Stimulated activated memory B cell treated with anti-CD40 and anti-IgM and Interleukin-4, amounts not matched to agents 10 μg/mL and 1 μg/mL and 100 μg/mL, for 72 hours (primary cell): Measurements from ENCODE around the gene SNU13.
"Not testable (repeated sequence)": the region's sequence is repeated elsewhere in the genome, so short reads cannot be mapped to it uniquely, and the experiment has no call there.

Experiments used
- ATAC-seq: fragments of 150-1000 bp; cut with Tn5 transposase; 2 replicates; pipeline ENCODE4 v1.10.0; 2021
- H3K27ac Mint-ChIP-seq: one replicate; pipeline ENCODE4 v1.8.0; 2022; ENCODE audit warnings: mild to moderate bottlenecking, mixed read lengths
- H3K27me3 Mint-ChIP-seq: one replicate; pipeline ENCODE4 v1.8.0; 2022; ENCODE audit warnings: mixed read lengths
- H3K36me3 Mint-ChIP-seq: one replicate; pipeline ENCODE4 v1.8.0; 2022; ENCODE audit warnings: mixed read lengths
- H3K4me1 Mint-ChIP-seq: one replicate; pipeline ENCODE4 v1.8.0; 2022; ENCODE audit warnings: mixed read lengths
- H3K4me3 Mint-ChIP-seq: one replicate; pipeline ENCODE4 v1.8.0; 2022; ENCODE audit warnings: mild to moderate bottlenecking, moderate library complexity, mixed read lengths
- H3K9me3 Mint-ChIP-seq: one replicate; pipeline ENCODE4 v1.8.0; 2022; ENCODE audit warnings: mixed read lengths

SNU13 gene

GRCh38 chr22:41664490-41664889 lies 24.2 kb downstream of the SNU13 start:
- ATAC-seq = no peak
- Mint-ChIP-seq H3K4me1 (peaks cover 12% of the 10 kb centered on the region), H3K27me3 (no peaks in the 10 kb centered on the region), H3K4me3 (no peak overlapping the region), H3K9me3 (no peaks in the 10 kb centered on the region), H3K36me3 (peaks cover 36% of the 10 kb centered on the region), H3K27ac (peak overlapping the region; percentile 44)

- not testable (repeated sequence) for H3K4me3 Mint-ChIP-seq, H3K9me3 Mint-ChIP-seq, ATAC-seq, H3K27me3 Mint-ChIP-seq
- peaks cover 41% of the 10 kb centered on the region for H3K36me3 Mint-ChIP-seq
- H3K27ac Mint-ChIP-seq = peak overlapping the region; percentile 44
- H3K4me1 Mint-ChIP-seq = peaks cover 12% of the 10 kb centered on the region
Observed at GRCh38 chr22:41663594-41663993, 25.1 kb downstream of the SNU13 start.

DNA sequence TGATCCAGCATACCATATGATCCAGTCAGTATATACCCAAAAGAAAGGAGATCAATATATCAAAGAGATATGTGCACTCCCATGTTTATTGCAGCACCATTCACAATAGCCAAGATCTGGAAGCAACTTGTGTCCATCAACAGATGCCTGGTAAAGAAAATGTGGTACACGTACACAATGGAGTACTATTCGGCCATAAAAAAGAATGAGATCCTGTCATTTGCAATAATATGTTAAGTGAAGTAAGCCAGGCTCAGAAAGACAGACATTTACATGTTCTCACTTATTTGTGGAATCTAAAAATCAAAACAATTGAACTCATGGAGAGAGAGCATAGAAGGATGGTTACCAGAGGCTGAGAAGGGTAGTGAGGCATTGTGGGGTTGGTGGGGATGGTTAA lies 27.0 kb downstream of the SNU13 start:
- no peaks in the 10 kb centered on the region for H3K9me3 Mint-ChIP-seq
- H3K4me3 Mint-ChIP-seq = no peak overlapping the region
- no peaks in the 10 kb centered on the region for H3K27me3 Mint-ChIP-seq
- ATAC-seq = no peak
- no peak overlapping the region for H3K27ac Mint-ChIP-seq
- peaks cover 2% of the 10 kb centered on the region for H3K4me1 Mint-ChIP-seq
- H3K36me3 Mint-ChIP-seq = peaks cover 52% of the 10 kb centered on the region

- H3K27ac Mint-ChIP-seq = peak overlapping the region; percentile 31
- H3K27me3 Mint-ChIP-seq = no peaks in the 10 kb centered on the region
- H3K36me3 Mint-ChIP-seq = peaks cover 52% of the 10 kb centered on the region
- no peaks in the 10 kb centered on the region for H3K4me1 Mint-ChIP-seq
- no peaks in the 10 kb centered on the region for H3K9me3 Mint-ChIP-seq
- ATAC-seq = no peak
- H3K4me3 Mint-ChIP-seq = no peak overlapping the region
Observed at GRCh38 chr22:41661088-41661487, 27.6 kb downstream of the SNU13 start.

DNA sequence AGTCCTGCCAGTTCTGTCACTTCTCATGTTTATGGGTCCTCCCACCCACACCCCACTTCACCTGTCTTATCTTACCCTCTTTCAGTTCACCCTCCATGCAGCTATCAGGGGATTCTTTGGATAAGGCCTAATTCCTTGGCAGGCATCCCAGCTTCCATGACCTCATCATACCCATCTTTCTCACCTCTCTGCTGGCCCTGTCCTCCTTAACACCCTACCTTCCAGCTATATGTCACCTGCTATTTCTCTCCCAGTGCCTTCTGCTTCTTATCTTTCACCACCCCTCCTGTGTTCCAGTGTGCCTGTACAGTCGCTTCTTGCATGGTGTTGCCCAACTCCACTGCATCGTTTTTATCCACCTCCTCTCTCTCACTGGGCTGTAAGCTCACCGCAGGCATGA lies 28.3 kb downstream of the SNU13 start:
- Mint-ChIP-seq H3K4me3 (no peak overlapping the region), H3K27me3 (no peaks in the 10 kb centered on the region), H3K4me1 (no peaks in the 10 kb centered on the region), H3K36me3 (peaks cover 51% of the 10 kb centered on the region), H3K9me3 (no peaks in the 10 kb centered on the region), H3K27ac (peak overlapping the region; percentile 31)
- ATAC-seq = no peak

GRCh38 chr22:41659941-41660340 lies 28.7 kb downstream of the SNU13 start:
- Mint-ChIP-seq H3K9me3 (no peaks in the 10 kb centered on the region), H3K27ac (no peak overlapping the region), H3K36me3 (peaks cover 47% of the 10 kb centered on the region), H3K4me3 (no peak overlapping the region), H3K4me1 (no peaks in the 10 kb centered on the region), H3K27me3 (no peaks in the 10 kb centered on the region)
- ATAC-seq = no peak

- no peak for ATAC-seq
- Mint-ChIP-seq H3K27ac (no peak overlapping the region), H3K4me1 (no peaks in the 10 kb centered on the region), H3K9me3 (no peaks in the 10 kb centered on the region), H3K36me3 (peaks cover 49% of the 10 kb centered on the region), H3K27me3 (no peaks in the 10 kb centered on the region), H3K4me3 (no peak overlapping the region)
Observed at GRCh38 chr22:41658869-41659268, 29.8 kb downstream of the SNU13 start.

DNA sequence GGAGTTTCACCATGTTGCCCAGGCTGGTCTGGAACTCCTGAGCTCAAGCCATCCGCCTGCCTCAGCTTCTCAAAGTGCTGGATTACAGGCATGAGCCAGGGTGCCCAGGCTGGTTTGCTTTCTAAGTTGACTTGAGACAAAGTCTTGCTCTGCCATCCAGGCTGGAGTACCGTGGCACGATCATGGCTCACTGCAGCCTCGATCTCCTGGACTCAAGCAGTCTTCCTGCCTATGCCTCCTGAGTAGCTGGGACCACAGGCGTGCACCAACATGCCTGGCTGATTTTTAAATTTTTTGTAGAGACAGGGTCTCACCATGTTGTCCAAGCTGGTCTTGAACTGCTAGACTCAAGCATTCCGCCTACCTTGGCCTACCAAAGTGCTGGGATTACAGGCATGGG lies 31.0 kb downstream of the SNU13 start:
- H3K9me3 Mint-ChIP-seq = no peaks in the 10 kb centered on the region
- no peak for ATAC-seq
- H3K4me1 Mint-ChIP-seq = no peaks in the 10 kb centered on the region
- no peak overlapping the region for H3K27ac Mint-ChIP-seq
- H3K4me3 Mint-ChIP-seq = no peak overlapping the region
- no peaks in the 10 kb centered on the region for H3K27me3 Mint-ChIP-seq
- peaks cover 52% of the 10 kb centered on the region for H3K36me3 Mint-ChIP-seq

- no peak overlapping the region for H3K27ac Mint-ChIP-seq
- no peaks in the 10 kb centered on the region for H3K4me1 Mint-ChIP-seq
- no peaks in the 10 kb centered on the region for H3K9me3 Mint-ChIP-seq
- no peak overlapping the region for H3K4me3 Mint-ChIP-seq
- peaks cover 56% of the 10 kb centered on the region for H3K36me3 Mint-ChIP-seq
- H3K27me3 Mint-ChIP-seq = no peaks in the 10 kb centered on the region
- no peak for ATAC-seq
Observed at GRCh38 chr22:41656556-41656955, 32.1 kb downstream of the SNU13 start.

DNA sequence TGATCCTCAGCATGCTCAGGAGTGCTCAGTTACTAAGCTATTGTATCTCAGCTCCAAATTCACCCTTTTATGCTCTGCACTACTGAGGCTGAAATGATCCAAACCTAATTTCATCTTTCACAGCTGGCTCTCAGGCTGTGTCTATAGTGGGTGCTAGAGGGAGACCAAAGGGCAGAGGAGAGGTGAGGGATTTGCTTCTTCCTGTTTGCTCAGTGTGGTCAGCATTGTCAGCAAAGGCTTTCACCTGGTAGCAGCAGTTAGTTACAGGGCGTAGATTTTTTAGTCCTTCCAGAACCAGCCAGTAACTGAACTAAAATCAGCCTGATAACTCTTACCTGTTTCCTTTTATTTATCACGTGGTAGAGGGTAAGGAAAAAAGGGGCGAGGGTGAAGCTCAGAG lies 34.3 kb downstream of the SNU13 start:
- H3K36me3 Mint-ChIP-seq = peaks cover 47% of the 10 kb centered on the region
- no peaks in the 10 kb centered on the region for H3K27me3 Mint-ChIP-seq
- H3K27ac Mint-ChIP-seq = no peak overlapping the region
- no peak overlapping the region for H3K4me3 Mint-ChIP-seq
- ATAC-seq = no peak
- H3K4me1 Mint-ChIP-seq = no peaks in the 10 kb centered on the region
- no peaks in the 10 kb centered on the region for H3K9me3 Mint-ChIP-seq

- Mint-ChIP-seq H3K27me3 (no peaks in the 10 kb centered on the region), H3K4me3 (no peak overlapping the region), H3K4me1 (peaks cover 5% of the 10 kb centered on the region), H3K9me3 (no peaks in the 10 kb centered on the region), H3K27ac (no peak overlapping the region), H3K36me3 (peaks cover 43% of the 10 kb centered on the region)
- ATAC-seq = no peak
Observed at GRCh38 chr22:41650821-41651220, 37.8 kb downstream of the SNU13 start.

DNA sequence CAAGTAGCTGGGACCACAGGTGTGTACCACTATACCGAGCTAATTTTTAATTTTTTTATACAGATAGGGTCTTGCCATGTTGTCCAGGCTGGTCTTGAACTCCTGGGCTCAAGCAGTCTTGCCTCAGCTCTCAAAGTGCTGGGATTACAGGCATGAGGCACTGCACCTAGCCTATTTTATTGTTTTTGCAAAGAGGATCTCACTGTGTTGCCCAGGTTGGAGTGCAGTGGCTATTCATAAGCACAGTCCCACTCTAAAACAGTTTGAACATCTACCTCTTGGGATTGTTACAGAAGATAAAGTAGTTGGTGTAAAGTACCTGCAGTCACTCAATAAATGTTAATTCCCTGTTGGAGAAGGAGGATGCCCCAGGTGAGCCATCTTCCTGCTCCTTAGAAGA lies 38.4 kb downstream of the SNU13 start:
- Mint-ChIP-seq H3K27ac (no peak overlapping the region), H3K9me3 (no peaks in the 10 kb centered on the region), H3K36me3 (peaks cover 44% of the 10 kb centered on the region), H3K4me3 (no peak overlapping the region), H3K4me1 (peaks cover 5% of the 10 kb centered on the region), H3K27me3 (no peaks in the 10 kb centered on the region)
- ATAC-seq = no peak

GRCh38 chr22:41648432-41648831 lies 40.2 kb downstream of the SNU13 start:
- H3K4me3 Mint-ChIP-seq = no peak overlapping the region
- no peaks in the 10 kb centered on the region for H3K27me3 Mint-ChIP-seq
- no peak for ATAC-seq
- H3K9me3 Mint-ChIP-seq = no peaks in the 10 kb centered on the region
- H3K36me3 Mint-ChIP-seq = peaks cover 37% of the 10 kb centered on the region
- peaks cover 5% of the 10 kb centered on the region for H3K4me1 Mint-ChIP-seq
- peak overlapping the region; percentile 24 for H3K27ac Mint-ChIP-seq

GRCh38 chr22:41647771-41648170 lies 40.9 kb downstream of the SNU13 start:
- H3K36me3 Mint-ChIP-seq = peaks cover 32% of the 10 kb centered on the region

DNA sequence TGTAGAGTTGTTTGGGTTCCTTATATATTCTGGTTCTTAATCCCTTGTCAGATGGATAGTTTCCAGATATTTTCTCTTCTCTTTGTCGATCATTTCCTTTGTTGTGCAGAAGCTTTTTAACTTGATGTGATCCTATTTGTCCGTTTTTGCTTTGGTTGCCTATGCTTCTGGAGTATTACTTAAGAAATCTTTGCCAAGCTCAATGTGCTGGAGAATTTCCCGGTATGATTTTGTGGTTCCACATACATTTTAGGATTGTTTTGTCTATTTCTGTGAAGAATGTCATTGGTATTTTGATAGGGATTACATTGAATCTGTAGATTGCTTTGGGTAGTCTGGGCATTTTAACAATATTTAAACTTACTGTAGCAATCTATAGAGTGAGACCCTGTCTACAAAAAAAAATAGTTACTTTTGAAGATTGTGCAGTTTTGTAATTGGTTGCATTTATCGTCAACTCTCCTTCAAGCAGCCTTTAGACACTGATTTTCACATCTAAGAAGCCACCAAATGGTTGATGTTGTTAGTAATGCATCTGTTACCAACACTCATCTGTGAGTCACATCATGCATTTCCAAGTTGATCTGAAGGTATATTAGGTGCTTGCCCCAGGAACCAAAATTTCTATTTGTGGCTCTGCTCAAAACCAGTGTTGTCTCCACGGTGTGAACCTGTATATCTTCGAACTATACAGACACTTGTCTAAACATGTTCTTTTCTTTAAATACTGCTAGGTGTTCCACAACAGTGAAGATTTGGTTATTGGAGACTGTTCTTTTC lies 46.1 kb downstream of the SNU13 start:
- no peak overlapping the region for H3K27ac Mint-ChIP-seq
- H3K36me3 Mint-ChIP-seq = peaks cover 41% of the 10 kb centered on the region
- H3K27me3 Mint-ChIP-seq = no peaks in the 10 kb centered on the region
- peaks cover 6% of the 10 kb centered on the region for H3K4me1 Mint-ChIP-seq
- no peaks in the 10 kb centered on the region for H3K9me3 Mint-ChIP-seq
- H3K4me3 Mint-ChIP-seq = no peak overlapping the region
- ATAC-seq = no peak

More at GRCh38 chr22:41647771-41648170, 40.9 kb downstream of the SNU13 start:
- H3K9me3 Mint-ChIP-seq = no peaks in the 10 kb centered on the region
- no peak for ATAC-seq
- no peaks in the 10 kb centered on the region for H3K27me3 Mint-ChIP-seq
- no peak overlapping the region for H3K4me3 Mint-ChIP-seq
- peaks cover 5% of the 10 kb centered on the region for H3K4me1 Mint-ChIP-seq
- H3K27ac Mint-ChIP-seq = peak overlapping the region; percentile 24

DNA sequence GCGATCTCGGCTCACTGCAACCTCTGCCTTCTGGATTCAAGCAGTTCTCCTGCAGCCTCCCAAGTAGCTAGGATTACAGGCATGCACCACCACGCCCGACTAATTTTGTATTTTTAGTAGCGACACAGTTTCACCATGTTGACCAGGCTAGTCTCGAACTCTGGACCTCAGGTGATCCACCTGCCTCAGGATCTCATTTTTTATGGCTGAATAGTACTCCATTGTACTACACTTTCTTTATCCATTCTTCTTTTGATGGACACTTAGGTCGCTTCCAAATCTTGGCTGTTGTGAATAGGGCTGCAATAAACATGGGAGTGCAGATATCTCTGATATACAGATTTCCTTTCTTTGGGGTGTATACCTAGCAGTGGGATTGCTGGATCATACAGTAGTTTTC lies 46.8 kb downstream of the SNU13 start:
- no peaks in the 10 kb centered on the region for H3K27me3 Mint-ChIP-seq
- no peak overlapping the region for H3K27ac Mint-ChIP-seq
- H3K4me3 Mint-ChIP-seq = no peak overlapping the region
- peaks cover 44% of the 10 kb centered on the region for H3K36me3 Mint-ChIP-seq
- H3K9me3 Mint-ChIP-seq = no peaks in the 10 kb centered on the region
- ATAC-seq = no peak
- peaks cover 6% of the 10 kb centered on the region for H3K4me1 Mint-ChIP-seq
